Measurements from ENCODE around the gene SPATA31C1.

SPATA31C1 gene

GRCh38 chr9:87954230-87954629, 36.5 kb downstream of the SPATA31C1 start:
- Histone ChIP-seq H3K9me3 (ENCODE audit: control insufficient read depth, low read length) (no peaks in the 10 kb centered on the region), H3K4me3 (ENCODE audit: low read length) (no peak overlapping the region), H3K27me3 (ENCODE audit: control insufficient read depth, insufficient read depth, low read length) (no peaks in the 10 kb centered on the region), H3K9ac (ENCODE audit: low read length) (no peak overlapping the region), H3K4me1 (ENCODE audit: control insufficient read depth, insufficient read depth, low read length) (no peaks in the 10 kb centered on the region), H3K36me3 (ENCODE audit: control insufficient read depth, insufficient read depth, low read length) (no peaks in the 10 kb centered on the region)

GRCh38 chr9:87957839-87958238, 40.1 kb downstream of the SPATA31C1 start:
- Histone ChIP-seq H3K4me1 (ENCODE audit: control insufficient read depth, insufficient read depth, low read length) (peaks cover 7% of the 10 kb centered on the region), H3K4me3 (ENCODE audit: low read length) (no peak overlapping the region), H3K36me3 (ENCODE audit: control insufficient read depth, insufficient read depth, low read length) (no peaks in the 10 kb centered on the region), H3K27me3 (ENCODE audit: control insufficient read depth, insufficient read depth, low read length) (no peaks in the 10 kb centered on the region), H3K9ac (ENCODE audit: low read length) (no peak overlapping the region), H3K9me3 (ENCODE audit: control insufficient read depth, low read length) (no peaks in the 10 kb centered on the region)

GRCh38 chr9:87958591-87958990, 40.8 kb downstream of the SPATA31C1 start:
- H3K4me1 ChIP-seq (ENCODE audit: control insufficient read depth, insufficient read depth, low read length) = peaks cover 7% of the 10 kb centered on the region
- no peaks in the 10 kb centered on the region for H3K9me3 ChIP-seq (ENCODE audit: control insufficient read depth, low read length)
- H3K9ac ChIP-seq (ENCODE audit: low read length) = no peak overlapping the region
- no peaks in the 10 kb centered on the region for H3K36me3 ChIP-seq (ENCODE audit: control insufficient read depth, insufficient read depth, low read length)
- no peaks in the 10 kb centered on the region for H3K27me3 ChIP-seq (ENCODE audit: control insufficient read depth, insufficient read depth, low read length)
- H3K4me3 ChIP-seq (ENCODE audit: low read length) = no peak overlapping the region

- no peak overlapping the region for H3K9ac ChIP-seq (ENCODE audit: low read length)
- H3K27me3 ChIP-seq (ENCODE audit: control insufficient read depth, insufficient read depth, low read length) = no peaks in the 10 kb centered on the region
- peaks cover 7% of the 10 kb centered on the region for H3K4me1 ChIP-seq (ENCODE audit: control insufficient read depth, insufficient read depth, low read length)
- H3K36me3 ChIP-seq (ENCODE audit: control insufficient read depth, insufficient read depth, low read length) = no peaks in the 10 kb centered on the region
- no peaks in the 10 kb centered on the region for H3K9me3 ChIP-seq (ENCODE audit: control insufficient read depth, low read length)
- H3K4me3 ChIP-seq (ENCODE audit: low read length) = no peak overlapping the region
Observed at GRCh38 chr9:87959916-87960581, 42.3 kb downstream of the SPATA31C1 start.

- peaks cover 7% of the 10 kb centered on the region for H3K4me1 ChIP-seq (ENCODE audit: control insufficient read depth, insufficient read depth, low read length)
- H3K9ac ChIP-seq (ENCODE audit: low read length) = no peak overlapping the region
- H3K27me3 ChIP-seq (ENCODE audit: control insufficient read depth, insufficient read depth, low read length) = no peaks in the 10 kb centered on the region
- H3K9me3 ChIP-seq (ENCODE audit: control insufficient read depth, low read length) = no peaks in the 10 kb centered on the region
- H3K36me3 ChIP-seq (ENCODE audit: control insufficient read depth, insufficient read depth, low read length) = no peaks in the 10 kb centered on the region
- H3K4me3 ChIP-seq (ENCODE audit: low read length) = no peak overlapping the region
Observed at GRCh38 chr9:87963770-87964169, 46.0 kb downstream of the SPATA31C1 start.

GRCh38 chr9:87964826-87965225, 47.1 kb downstream of the SPATA31C1 start:
- Histone ChIP-seq H3K9ac (ENCODE audit: low read length) (no peak overlapping the region), H3K4me1 (ENCODE audit: control insufficient read depth, insufficient read depth, low read length) (peaks cover 7% of the 10 kb centered on the region), H3K4me3 (ENCODE audit: low read length) (no peak overlapping the region), H3K27me3 (ENCODE audit: control insufficient read depth, insufficient read depth, low read length) (no peaks in the 10 kb centered on the region), H3K36me3 (ENCODE audit: control insufficient read depth, insufficient read depth, low read length) (no peaks in the 10 kb centered on the region), H3K9me3 (ENCODE audit: control insufficient read depth, low read length) (no peaks in the 10 kb centered on the region)

- Histone ChIP-seq H3K9me3 (ENCODE audit: control insufficient read depth, low read length) (no peaks in the 10 kb centered on the region), H3K9ac (ENCODE audit: low read length) (no peak overlapping the region), H3K27me3 (ENCODE audit: control insufficient read depth, insufficient read depth, low read length) (no peaks in the 10 kb centered on the region), H3K4me3 (ENCODE audit: low read length) (no peak overlapping the region), H3K4me1 (ENCODE audit: control insufficient read depth, insufficient read depth, low read length) (peaks cover under 1% of the 10 kb centered on the region), H3K36me3 (ENCODE audit: control insufficient read depth, insufficient read depth, low read length) (no peaks in the 10 kb centered on the region)
Observed at GRCh38 chr9:87968155-87968554, 50.4 kb downstream of the SPATA31C1 start.

GRCh38 chr9:87970602-87971001, 52.8 kb downstream of the SPATA31C1 start:
- no peaks in the 10 kb centered on the region for H3K27me3 ChIP-seq (ENCODE audit: control insufficient read depth, insufficient read depth, low read length)
- H3K9ac ChIP-seq (ENCODE audit: low read length) = no peak overlapping the region
- no peaks in the 10 kb centered on the region for H3K9me3 ChIP-seq (ENCODE audit: control insufficient read depth, low read length)
- H3K4me1 ChIP-seq (ENCODE audit: control insufficient read depth, insufficient read depth, low read length) = peaks cover 13% of the 10 kb centered on the region
- no peak overlapping the region for H3K4me3 ChIP-seq (ENCODE audit: low read length)
- H3K36me3 ChIP-seq (ENCODE audit: control insufficient read depth, insufficient read depth, low read length) = no peaks in the 10 kb centered on the region

GRCh38 chr9:87973122-87973521, 55.4 kb downstream of the SPATA31C1 start:
- no peaks in the 10 kb centered on the region for H3K9me3 ChIP-seq (ENCODE audit: control insufficient read depth, low read length)

More at GRCh38 chr9:87973122-87973521, 55.4 kb downstream of the SPATA31C1 start:
- Histone ChIP-seq H3K36me3 (ENCODE audit: control insufficient read depth, insufficient read depth, low read length) (no peaks in the 10 kb centered on the region), H3K4me1 (ENCODE audit: control insufficient read depth, insufficient read depth, low read length) (peaks cover 13% of the 10 kb centered on the region), H3K27me3 (ENCODE audit: control insufficient read depth, insufficient read depth, low read length) (no peaks in the 10 kb centered on the region), H3K9ac (ENCODE audit: low read length) (no peak overlapping the region), H3K4me3 (ENCODE audit: low read length) (no peak overlapping the region)
